Gastrocnemius medialis (tissue), 4 donors: ENCODE data around the gene ARHGEF11.

Source experiments
- CTCF ChIP-seq, 5 experiments: fragments of 450-650 bp in 3 of 5; fragments of 200-600 bp in 2 of 5; sonication (generic) in 2 of 5; IDR thresholded peaks in 4 of 5; conservative IDR thresholded peaks in 1 of 5; 1 replicate in 4 of 5; 2 replicates in 1 of 5; pipeline ENCODE4 v1.5.1; 2016 to 2019; ENCODE audit warnings: antibody characterized with exemption in 5 of 5, mild to moderate bottlenecking in 3 of 5, moderate library complexity in 3 of 5
- POLR2A ChIP-seq, 2 donors: fragments of 450-650 bp; IDR thresholded peaks; one replicate each; pipeline ENCODE4 v1.6.1; 2017; ENCODE audit warnings: antibody characterized with exemption in 2 of 2, mild to moderate bottlenecking in 2 of 2, moderate library complexity in 2 of 2

GRCh38 chr1:156920233-156921052 lies 125.1 kb downstream of the ARHGEF11 start, which contains the start of gene LRRC71:
- TF ChIP-seq CTCF (IDR thresholded peaks at IDR 0.05 in 4 of 5, conservative IDR thresholded peaks at IDR 0.05 in 1 of 5), result peak; percentile 66 to 86 (median 81)
- TF ChIP-seq POLR2A (IDR thresholded peaks at IDR 0.05), result no peak
